MCF 10A (cell line): ENCODE measurements around the gene ZNF423. TPM values are rescaled to one million over a fixed set of nuclear protein-coding genes. Genes with fewer than 3 reads are reported as not detected.

ENCODE experiments used
- BruUV-seq: library from RNA; stranded (reverse); fragments of 400-500 nt; replicated peaks from 2 replicates; lab custom pipeline; 2021; lab: Mats Ljungman, UMichigan
- CTCF ChIA-PET: fragments of 300-600 bp; sonication (Branson Sonifier 250); formaldehyde crosslinking; extraction: SDS; loops from one replicate; lab custom pipeline; 2021; ENCODE audit warnings: antibody characterized with exemption, inconsistent platforms; lab: Yijun Ruan, JAX
- POLR2A ChIA-PET: fragments of 300-600, 350-650 bp; sonication (Branson Sonifier 250); formaldehyde crosslinking; extraction: SDS; loops from one replicate; lab custom pipeline; 2020; ENCODE audit warnings: antibody characterized with exemption, inconsistent platforms; lab: Yijun Ruan, JAX
- DNase-seq: peaks from one replicate; pipeline ENCODE4 v3.0.0-alpha.2; 2018; ENCODE audit not compliant: unreplicated experiment
- H3K27ac Mint-ChIP-seq: one replicate; pipeline ENCODE4 v1.8.0; 2022; ENCODE audit warnings: mild to moderate bottlenecking, low read depth, mixed read lengths; ENCODE audit not compliant: unreplicated experiment
- H3K27me3 Mint-ChIP-seq: one replicate; pipeline ENCODE4 v1.8.0; 2022; ENCODE audit warnings: mixed read lengths; ENCODE audit not compliant: insufficient read depth, unreplicated experiment
- H3K36me3 Mint-ChIP-seq: one replicate; pipeline ENCODE4 v1.8.0; 2022; ENCODE audit warnings: mild to moderate bottlenecking, moderate library complexity, mixed read lengths; ENCODE audit not compliant: insufficient read depth, unreplicated experiment
- H3K4me1 Mint-ChIP-seq: one replicate; pipeline ENCODE4 v1.8.0; 2022; ENCODE audit warnings: mixed read lengths; ENCODE audit not compliant: insufficient read depth, unreplicated experiment
- H3K4me3 Mint-ChIP-seq: one replicate; pipeline ENCODE4 v1.8.0; 2022; ENCODE audit warnings: mild to moderate bottlenecking, moderate library complexity, mixed read lengths; ENCODE audit not compliant: unreplicated experiment
- H3K9me3 Mint-ChIP-seq: one replicate; pipeline ENCODE4 v1.8.0; 2022; ENCODE audit warnings: mixed read lengths; ENCODE audit not compliant: unreplicated experiment
- intact Hi-C: fragments of 100-400 bp; cut with micrococcal nuclease; formaldehyde crosslinking; loops from 2 replicates; pipeline ENCODE4 v1.14.1; 2022
- total RNA-seq: library from RNA; stranded (reverse); gene quantifications from 2 replicates; pipeline ENCODE4 v1.2.3, GENCODE V29; 2022
- TF ChIP-seq, protein P1 (sequence below): fragments of 200-600 bp; IDR thresholded peaks from one replicate; pipeline ENCODE4 v1.8.0; 2022; ENCODE audit warnings: antibody characterized with exemption, mild to moderate bottlenecking; ENCODE audit not compliant: unreplicated experiment

Gene ZNF423
- total RNA-seq, 1 experiment from 2014 or later, result not detected

- no peak overlapping the region for H3K27ac Mint-ChIP-seq
- H3K4me1 Mint-ChIP-seq, result no peaks in the 10 kb centered on the region
- H3K36me3 Mint-ChIP-seq, result no peaks in the 10 kb centered on the region
- ChIA-PET POLR2A (no interaction called here), CTCF (interaction anchor here (0.5 kb wide), 1 partner anchor 63 kb away, joined by 3 read pairs; no protein-coding TSS in a partner anchor)
- no peaks in the 10 kb centered on the region for H3K9me3 Mint-ChIP-seq
- TF ChIP-seq, protein P1, sequence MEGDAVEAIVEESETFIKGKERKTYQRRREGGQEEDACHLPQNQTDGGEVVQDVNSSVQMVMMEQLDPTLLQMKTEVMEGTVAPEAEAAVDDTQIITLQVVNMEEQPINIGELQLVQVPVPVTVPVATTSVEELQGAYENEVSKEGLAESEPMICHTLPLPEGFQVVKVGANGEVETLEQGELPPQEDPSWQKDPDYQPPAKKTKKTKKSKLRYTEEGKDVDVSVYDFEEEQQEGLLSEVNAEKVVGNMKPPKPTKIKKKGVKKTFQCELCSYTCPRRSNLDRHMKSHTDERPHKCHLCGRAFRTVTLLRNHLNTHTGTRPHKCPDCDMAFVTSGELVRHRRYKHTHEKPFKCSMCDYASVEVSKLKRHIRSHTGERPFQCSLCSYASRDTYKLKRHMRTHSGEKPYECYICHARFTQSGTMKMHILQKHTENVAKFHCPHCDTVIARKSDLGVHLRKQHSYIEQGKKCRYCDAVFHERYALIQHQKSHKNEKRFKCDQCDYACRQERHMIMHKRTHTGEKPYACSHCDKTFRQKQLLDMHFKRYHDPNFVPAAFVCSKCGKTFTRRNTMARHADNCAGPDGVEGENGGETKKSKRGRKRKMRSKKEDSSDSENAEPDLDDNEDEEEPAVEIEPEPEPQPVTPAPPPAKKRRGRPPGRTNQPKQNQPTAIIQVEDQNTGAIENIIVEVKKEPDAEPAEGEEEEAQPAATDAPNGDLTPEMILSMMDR, result no peak
- no TSS peak for BruUV-seq
- DNase-seq, result no peak
- no peak overlapping the region for H3K4me3 Mint-ChIP-seq
- peaks cover 18% of the 10 kb centered on the region for H3K27me3 Mint-ChIP-seq
- intact Hi-C loops, result no loop called here
These were observed 19.2 kb downstream of the ZNF423 start for GRCh38 chr16:49836668-49837067.

DNA sequence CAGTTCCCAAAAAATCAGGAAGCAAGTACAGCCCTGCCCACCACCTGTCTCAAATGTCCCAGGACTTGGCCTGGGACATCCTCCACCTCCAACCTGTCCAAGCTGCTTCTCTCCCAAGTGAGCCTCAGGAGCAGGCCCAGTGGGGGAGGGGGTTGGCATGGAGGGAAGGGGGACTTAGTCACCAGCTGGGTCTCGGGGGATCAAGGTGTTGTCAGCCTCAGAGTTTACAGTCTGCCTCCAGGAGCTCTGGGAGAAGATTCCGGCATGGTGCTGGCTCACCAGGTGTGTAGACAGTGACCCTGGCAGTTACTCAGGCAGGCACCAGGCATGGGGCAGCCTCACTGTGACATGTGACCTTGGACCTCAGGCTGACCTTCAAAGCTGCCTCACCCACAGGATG is 19.7 kb downstream of the ZNF423 start:
- H3K27ac Mint-ChIP-seq, result no peak overlapping the region
- TF ChIP-seq, protein P1, result no peak
- H3K36me3 Mint-ChIP-seq, result no peaks in the 10 kb centered on the region
- ChIA-PET CTCF (no interaction called here), POLR2A (no interaction called here)
- no peak for DNase-seq
- peaks cover 20% of the 10 kb centered on the region for H3K27me3 Mint-ChIP-seq
- intact Hi-C loops, result no loop called here
- H3K9me3 Mint-ChIP-seq, result no peaks in the 10 kb centered on the region
- no peaks in the 10 kb centered on the region for H3K4me1 Mint-ChIP-seq
- BruUV-seq, result no TSS peak
- no peak overlapping the region for H3K4me3 Mint-ChIP-seq

- no peak overlapping the region for H3K4me3 Mint-ChIP-seq
- DNase-seq, result no peak
- no peak overlapping the region for H3K27ac Mint-ChIP-seq
- ChIA-PET POLR2A (no interaction called here), CTCF (no interaction called here)
- intact Hi-C loops, result no loop called here
- no TSS peak for BruUV-seq
- peaks cover 20% of the 10 kb centered on the region for H3K27me3 Mint-ChIP-seq
- H3K36me3 Mint-ChIP-seq, result no peaks in the 10 kb centered on the region
- TF ChIP-seq, protein P1, result no peak
- H3K9me3 Mint-ChIP-seq, result no peaks in the 10 kb centered on the region
- no peaks in the 10 kb centered on the region for H3K4me1 Mint-ChIP-seq
These were observed 20.6 kb downstream of the ZNF423 start for GRCh38 chr16:49835161-49835777.

GRCh38 chr16:49834531-49835151 is 21.3 kb downstream of the ZNF423 start:
- Mint-ChIP-seq H3K36me3 (no peaks in the 10 kb centered on the region), H3K27me3 (peaks cover 20% of the 10 kb centered on the region), H3K4me1 (no peaks in the 10 kb centered on the region), H3K9me3 (no peaks in the 10 kb centered on the region), H3K4me3 (no peak overlapping the region), H3K27ac (no peak overlapping the region)
- BruUV-seq, result no TSS peak
- intact Hi-C loops, result no loop called here
- ChIA-PET CTCF (no interaction called here), POLR2A (no interaction called here)
- DNase-seq, result no peak
- TF ChIP-seq, protein P1, result no peak
